IMR-90 (cell line): ENCODE data around the gene PDZRN3. TPM values are rescaled to one million over a fixed set of nuclear protein-coding genes. Genes with fewer than 3 reads are reported as not detected.

ENCODE experiments used
- ATAC-seq: fragments of 200-7000 bp; cut with Tn5 transposase; 2 replicates; pipeline ENCODE4 v1.9.1; 2020; ENCODE audit warnings: low read depth, mild to moderate bottlenecking, moderate library complexity
- BruUV-seq: library from RNA; stranded (reverse); fragments of 400-500 nt; replicated peaks from 2 replicates; lab custom pipeline; 2021; lab: Mats Ljungman, UMichigan
- CTCF ChIA-PET: fragments of 300-600 bp; formaldehyde crosslinking; extraction: SDS; loops from one replicate; lab custom pipeline; 2021; ENCODE audit warnings: antibody characterized with exemption; lab: Yijun Ruan, JAX
- POLR2A ChIA-PET: fragments of 300-600 bp; sonication (Branson Sonifier 250); formaldehyde crosslinking; loops from one replicate; lab custom pipeline; 2022; ENCODE audit warnings: antibody characterized with exemption; ENCODE audit not compliant: unreplicated experiment; lab: Charles Lee
- DNase-seq: peaks from one replicate; pipeline ENCODE4 v3.0.0; 2013
- H2AFZ ChIP-seq: replicated peaks from 2 replicates; pipeline ENCODE3; 2013; ENCODE audit warnings: low read length, mild to moderate bottlenecking; ENCODE audit not compliant: poor library complexity
- H2AK5ac ChIP-seq: 2 replicates; pipeline ENCODE4 v1.6.1; 2013; ENCODE audit warnings: low read depth, low read length, inconsistent platforms
- H2AK9ac ChIP-seq: replicated peaks from 2 replicates; pipeline ENCODE3; 2013; ENCODE audit warnings: mild to moderate bottlenecking, low read depth, low read length, moderate library complexity; ENCODE audit not compliant: poor library complexity
- H2BK120ac ChIP-seq: 2 replicates; pipeline ENCODE4 v1.6.1; 2013; ENCODE audit warnings: low read depth, low read length, inconsistent platforms
- H2BK15ac ChIP-seq: 3 replicates; pipeline ENCODE4 v1.6.1; 2013; ENCODE audit warnings: low read depth, low read length, inconsistent platforms
- H2BK20ac ChIP-seq: 2 replicates; pipeline ENCODE4 v1.6.1; 2013; ENCODE audit warnings: low read depth, mild to moderate bottlenecking, inconsistent platforms, low read length, moderate library complexity
- H2BK5ac ChIP-seq: 2 replicates; pipeline ENCODE4 v1.6.1; 2013; ENCODE audit warnings: mild to moderate bottlenecking, low read depth, low read length, inconsistent platforms; ENCODE audit not compliant: poor library complexity, severe bottlenecking
- H3K14ac ChIP-seq: replicated peaks from 2 replicates; pipeline ENCODE4 v1.6.1; 2013; ENCODE audit warnings: low read depth, low read length, inconsistent platforms
- H3K18ac ChIP-seq: 2 replicates; pipeline ENCODE4 v1.6.1; 2013; ENCODE audit warnings: low read depth, low read length, control low read depth
- H3K23ac ChIP-seq: 2 replicates; pipeline ENCODE4 v1.6.1; 2013; ENCODE audit warnings: low read depth, low read length, inconsistent platforms
- H3K27ac ChIP-seq: 2 replicates; pipeline ENCODE4 v1.5.1; 2013; ENCODE audit warnings: mild to moderate bottlenecking, control low read depth, low read length; ENCODE audit not compliant: insufficient read depth
- H3K27me3 ChIP-seq: 2 replicates; pipeline ENCODE4 v1.6.1; 2013; ENCODE audit warnings: low read length; ENCODE audit not compliant: control insufficient read depth, insufficient read depth
- H3K36me3 ChIP-seq: 2 replicates; pipeline ENCODE4 v1.6.1; 2013; ENCODE audit warnings: low read length, mixed read lengths; ENCODE audit not compliant: control insufficient read depth, insufficient read depth
- H3K4ac ChIP-seq: 2 replicates; pipeline ENCODE4 v1.6.1; 2013; ENCODE audit warnings: low read depth, low read length, inconsistent platforms
- H3K4me1 ChIP-seq: 2 replicates; pipeline ENCODE4 v1.6.1; 2013; ENCODE audit warnings: low read length, mixed read lengths; ENCODE audit not compliant: control insufficient read depth, insufficient read depth
- H3K4me2 ChIP-seq: 2 replicates; pipeline ENCODE4 v1.6.1; 2013; ENCODE audit warnings: low read depth, mild to moderate bottlenecking, control low read depth, low read length, moderate library complexity
- H3K4me3 ChIP-seq: 2 replicates; pipeline ENCODE4 v1.5.1; 2013; ENCODE audit warnings: low read depth, mild to moderate bottlenecking, control low read depth, low read length, moderate library complexity; ENCODE audit not compliant: insufficient read depth
- H3K56ac ChIP-seq: 2 replicates; pipeline ENCODE4 v1.6.1; 2013; ENCODE audit warnings: low read length, inconsistent platforms; ENCODE audit not compliant: insufficient read depth; ENCODE audit errors: extremely low read depth
- H3K79me1 ChIP-seq, 2 experiments: 2 replicates each; pipeline ENCODE4 v1.6.1; 2013; ENCODE audit warnings: low read length in 2 of 2, inconsistent platforms in 1 of 2, low read depth in 1 of 2
- H3K9ac ChIP-seq: 2 replicates; pipeline ENCODE4 v1.6.1; 2013; ENCODE audit warnings: low read depth, low read length, control low read depth
- H3K9me1 ChIP-seq: 2 replicates; pipeline ENCODE4 v1.6.1; 2013; ENCODE audit warnings: low read length, inconsistent platforms; ENCODE audit not compliant: insufficient read depth
- H3K9me3 ChIP-seq: 2 replicates; pipeline ENCODE4 v1.6.1; 2013; ENCODE audit warnings: low read length; ENCODE audit not compliant: control insufficient read depth, insufficient read depth
- H4K20me1 ChIP-seq: 2 replicates; pipeline ENCODE4 v1.6.1; 2013; ENCODE audit warnings: low read length, inconsistent platforms; ENCODE audit not compliant: insufficient read depth
- H4K5ac ChIP-seq: 2 replicates; pipeline ENCODE4 v1.6.1; 2013; ENCODE audit warnings: mild to moderate bottlenecking, low read depth, low read length, control low read depth
- H4K8ac ChIP-seq, 2 experiments: 2 replicates each; pipeline ENCODE4 v1.6.1; 2013; ENCODE audit warnings: low read depth in 2 of 2, low read length in 2 of 2, control low read depth in 1 of 2, inconsistent platforms in 1 of 2
- H4K91ac ChIP-seq: 2 replicates; pipeline ENCODE4 v1.6.1; 2013; ENCODE audit warnings: low read depth, low read length, inconsistent platforms; ENCODE audit not compliant: insufficient read depth
- BHLHE40 ChIP-seq: fragments of 150-350 bp; IDR thresholded peaks from 2 replicates; pipeline ENCODE4 v1.6.1; 2016; ENCODE audit warnings: mild to moderate bottlenecking, low read depth, low read length
- CTCF ChIP-seq: conservative IDR thresholded peaks from 2 replicates; pipeline ENCODE4 v1.5.1; 2012; ENCODE audit warnings: mild to moderate bottlenecking, low read depth, low read length, improper control_type of control experiment
- ELK1 ChIP-seq: fragments of 150-350 bp; IDR thresholded peaks from 2 replicates; pipeline ENCODE4 v1.6.1; 2016; ENCODE audit warnings: low read depth, mild to moderate bottlenecking, low read length, moderate library complexity, borderline replicate concordance
- FOS ChIP-seq: fragments of 150-350 bp; IDR thresholded peaks from 2 replicates; pipeline ENCODE4 v1.6.1; 2016; ENCODE audit warnings: low read depth, low read length
- MAFK ChIP-seq: IDR thresholded peaks from 2 replicates; pipeline ENCODE4 v1.6.1; 2012; ENCODE audit warnings: low read depth, low read length, improper control_type of control experiment
- MXI1 ChIP-seq: IDR thresholded peaks from 2 replicates; pipeline ENCODE4 v1.6.1; 2012; ENCODE audit warnings: low read depth, mild to moderate bottlenecking, low read length, moderate library complexity, borderline replicate concordance
- POLR2A ChIP-seq: IDR thresholded peaks from 2 replicates; pipeline ENCODE4 v1.6.1; 2012; ENCODE audit warnings: mild to moderate bottlenecking, low read depth, low read length
- SMC3 ChIP-seq: fragments of 150-350 bp; IDR thresholded peaks from 2 replicates; pipeline ENCODE4 v1.6.1; 2016; ENCODE audit warnings: low read depth, mild to moderate bottlenecking, antibody characterized with exemption, low read length, moderate library complexity
- WGBS, 2 experiments: methylation state at CpG; one replicate each; pipeline versions ENCODE4 v1.1.5 to v1.1.7; 2013; ENCODE audit warnings: missing lambda C conversion rate in 2 of 2; ENCODE audit not compliant: insufficient read length in 1 of 2; ENCODE audit errors: extremely low coverage in 2 of 2; 5-methylcytosine and 5-hydroxymethylcytosine counted together
- dilution Hi-C: fragments of 300-500 bp; cut with HindIII; formaldehyde crosslinking; loops from one replicate; pipeline ENCODE4 v1.14.3; 2018; ENCODE audit warnings: low sequenced_read_pairs; ENCODE audit not compliant: unreplicated experiment
- in situ Hi-C: fragments of 300-500 bp; cut with MboI; formaldehyde crosslinking; loops from 3 replicates; pipeline ENCODE4 v1.14.3; 2019; ENCODE audit warnings: low sequenced_read_pairs, inconsistent platforms, mixed read lengths
- intact Hi-C: fragments of 100-400 bp; cut with micrococcal nuclease; formaldehyde crosslinking; loops from 2 replicates; pipeline ENCODE4 v1.10.0; 2022
- polyA plus RNA-seq, 3 experiments: library from polyadenylated mRNA; depleted of rRNA; stranded (reverse); fragments of >200 nt; gene quantifications; 2 replicates each; pipeline ENCODE4 v1.2.3, GENCODE V29; 2012; ENCODE audit warnings: low replicate concordance in 1 of 3
- total RNA-seq: library from RNA; depleted of rRNA; stranded (reverse); fragments of >200 nt; gene quantifications from 2 replicates; pipeline ENCODE4 v1.2.3, GENCODE V29; 2012

PDZRN3 gene
- total and polyA plus RNA-seq, 2 of the 4 experiments (the other 2 are of a cell fraction) = 9.4 to 17.0 TPM

- Histone ChIP-seq H3K36me3 (peaks cover 2% of the 10 kb centered on the region; the same call in 1 of the 2 replicates), H2BK5ac (no peak overlapping the region), H4K8ac (no peak overlapping the region), H3K4me2 (no peak overlapping the region), H2BK15ac (no peak overlapping the region), H4K5ac (no peak overlapping the region), H3K14ac (no peak overlapping the region), H3K9me1 (no peaks in the 10 kb centered on the region), H3K9me3 (no peaks in the 10 kb centered on the region), H3K9ac (no peak overlapping the region), H3K18ac (no peak overlapping the region), H2AK9ac (no peak overlapping the region), H2AFZ (no peak overlapping the region), H4K91ac (no peak overlapping the region), H3K4ac (no peak overlapping the region), H3K56ac (no peak overlapping the region), H3K4me3 (no peak overlapping the region), H4K20me1 (peaks cover 6% of the 10 kb centered on the region; the same call in 1 of the 2 replicates), H2AK5ac (no peak overlapping the region), H3K23ac (no peak overlapping the region), H3K27ac (no peak overlapping the region), H3K79me1 (peaks cover 0 to 9% of the 10 kb centered on the region in 2 experiments; a peak in 2 of 4 replicates), H2BK120ac (no peak overlapping the region), H3K4me1 (peaks cover 4% of the 10 kb centered on the region; the same call in 1 of the 2 replicates), H3K27me3 (no peaks in the 10 kb centered on the region), H2BK20ac (no peak overlapping the region)
- no CpG with 5 or more reads among the region's 4 CpGs for WGBS, 2 experiments
- no TSS peak for BruUV-seq
- DNase-seq (no peak), ATAC-seq (no peak)
- ChIA-PET CTCF (interaction anchor here (1.3 kb wide), 1 partner anchor 59 kb away, joined by 3 read pairs; no protein-coding TSS in a partner anchor), POLR2A (no interaction called here)
- intact Hi-C loops (no loop called here), in situ Hi-C loops (no loop called here), dilution Hi-C loops (no loop called here)
- TF ChIP-seq POLR2A = no peak
- no peak for TF ChIP-seq CTCF
- TF ChIP-seq FOS = no peak
- TF ChIP-seq ELK1 = no peak
- TF ChIP-seq BHLHE40 = no peak
- no peak for TF ChIP-seq MXI1
- TF ChIP-seq SMC3 = no peak
- TF ChIP-seq MAFK = no peak
Measured at GRCh38 chr3:73448761-73449301, 175.9 kb downstream of the PDZRN3 start.
